Measurements from ENCODE around the gene OSBPL7. TPM values are rescaled to one million over a fixed set of nuclear protein-coding genes. Genes with fewer than 3 reads are reported as not detected.

The OSBPL7 gene
- total and polyA plus RNA-seq, 2 of the 4 experiments (the other 2 are of a cell fraction): 5.2 to 14.5 TPM

DNA sequence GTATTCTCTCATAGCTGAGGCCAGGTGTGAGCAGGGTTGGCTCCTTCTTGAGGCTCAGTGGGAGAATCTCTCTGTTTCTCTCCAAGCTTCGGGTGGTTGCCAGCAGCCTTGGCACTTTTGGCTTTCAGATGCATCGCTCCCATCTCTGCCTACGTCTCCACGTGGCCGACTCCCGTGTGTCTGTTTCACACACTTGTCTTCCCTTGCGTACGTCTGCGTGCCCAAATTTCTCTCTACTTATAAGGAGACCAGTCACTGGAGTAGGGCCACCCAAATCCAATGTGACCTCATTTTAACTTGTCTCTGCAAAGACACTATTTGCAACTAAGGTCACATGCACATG lies 14.7 kb downstream of the OSBPL7 start:
- Histone ChIP-seq H3K27ac (ENCODE audit: insufficient read depth, low read length) (no peak overlapping the region), H3K23ac (ENCODE audit: low read depth, low read length) (no peak overlapping the region), H3K9me1 (ENCODE audit: insufficient read depth, low read length) (0 out of 2 replicates have a peak, but pooled peaks cover 2% of the 10 kb centered on the region), H3K56ac (ENCODE audit: extremely low read depth, insufficient read depth, low read length) (no peak overlapping the region), H3K27me3 (ENCODE audit: control insufficient read depth, insufficient read depth, low read length) (peaks cover 22% of the 10 kb centered on the region), H4K8ac (ENCODE audit: low read depth in 2 of 2, low read length in 2 of 2) (no peak overlapping the region), H3K36me3 (ENCODE audit: control insufficient read depth, insufficient read depth, low read length) (peaks cover 30% of the 10 kb centered on the region), H3K4me3 (ENCODE audit: insufficient read depth, low read depth, low read length) (no peak overlapping the region), H4K20me1 (ENCODE audit: insufficient read depth, low read length) (peaks cover 29% of the 10 kb centered on the region), H2AFZ (replicated peaks; ENCODE audit: low read length, poor library complexity) (no peak overlapping the region), H2BK20ac (ENCODE audit: low read depth, low read length) (no peak overlapping the region), H3K14ac (replicated peaks; ENCODE audit: low read depth, low read length) (no peak overlapping the region), H2BK5ac (ENCODE audit: low read depth, low read length, poor library complexity, severe bottlenecking) (no peak overlapping the region), H2BK15ac (ENCODE audit: low read depth, low read length) (no peak overlapping the region), H2AK9ac (replicated peaks; ENCODE audit: low read depth, low read length, poor library complexity) (no peak overlapping the region), H3K9me3 (ENCODE audit: control insufficient read depth, insufficient read depth, low read length) (no peaks in the 10 kb centered on the region), H4K5ac (ENCODE audit: low read depth, low read length) (no peak overlapping the region), H2BK120ac (ENCODE audit: low read depth, low read length) (no peak overlapping the region), H3K4me1 (ENCODE audit: control insufficient read depth, insufficient read depth, low read length) (peaks cover 3% of the 10 kb centered on the region; the same call in 1 of the 2 replicates), H3K9ac (ENCODE audit: low read depth, low read length) (no peak overlapping the region), H3K4me2 (ENCODE audit: low read depth, low read length) (no peak overlapping the region), H3K4ac (ENCODE audit: low read depth, low read length) (no peak overlapping the region), H4K91ac (ENCODE audit: insufficient read depth, low read depth, low read length) (no peak overlapping the region), H3K18ac (ENCODE audit: low read depth, low read length) (no peak overlapping the region), H2AK5ac (ENCODE audit: low read depth, low read length) (no peak overlapping the region), H3K79me1 (ENCODE audit: low read depth in 1 of 2, low read length in 2 of 2) (no peaks in the 10 kb centered on the region)
- TF ChIP-seq SMC3 (IDR thresholded peaks at IDR 0.05; ENCODE audit: low read depth, low read length) (no peak), RCOR1 (IDR thresholded peaks at IDR 0.05; ENCODE audit: insufficient replicate concordance, low read length) (no peak)
- WGBS, 2 experiments (ENCODE audit: extremely low coverage in 2 of 2, insufficient read length in 1 of 2): 96% methylated on average over 5 of the region's 9 CpGs; no CpG with 5 or more reads in 1 of the 2 experiments
- DNase-seq (no peak), ATAC-seq (ENCODE audit: low read depth) (no peak)
- dilution Hi-C loops (cut with HindIII; ENCODE audit: low sequenced_read_pairs, unreplicated experiment): no loop called here
- intact Hi-C loops (cut with micrococcal nuclease): no loop called here
- in situ Hi-C loops (cut with MboI; ENCODE audit: low sequenced_read_pairs): no loop called here
- no TSS peak for BruUV-seq (replicated peaks)
- CTCF ChIA-PET: no interaction called here
- POLR2A ChIA-PET (ENCODE audit: unreplicated experiment): no interaction called here

Measured in IMR-90 (cell line).